Measurements from ENCODE around the gene GPHN.

Gene GPHN

GRCh38 chr14:66603945-66604344, 96.0 kb downstream of the GPHN start:
- DNase-seq = no peak

- DNase-seq = no peak
These were observed 98.9 kb downstream of the GPHN start for GRCh38 chr14:66606826-66607225.

DNA sequence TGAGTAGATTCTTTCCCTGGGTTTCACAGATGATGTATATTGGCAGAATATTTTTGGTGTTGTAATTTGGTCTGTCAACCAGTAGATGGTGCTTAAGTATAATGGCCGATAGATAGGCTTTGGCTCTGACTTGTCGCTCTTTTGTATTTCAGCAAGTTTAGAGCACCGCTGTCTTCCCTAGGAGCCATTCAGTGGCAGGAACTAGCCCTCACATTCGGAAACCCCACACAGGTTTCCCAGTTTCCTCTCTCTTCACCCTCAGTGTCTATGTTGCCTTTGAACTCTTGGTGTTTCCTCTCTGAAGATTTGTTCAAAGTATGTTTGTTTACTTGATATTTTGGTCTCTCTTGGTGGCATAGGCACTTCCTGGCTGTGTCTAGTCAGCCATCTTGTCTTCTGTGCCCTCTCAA, 102.2 kb downstream of the GPHN start:
- no peak for DNase-seq

DNA sequence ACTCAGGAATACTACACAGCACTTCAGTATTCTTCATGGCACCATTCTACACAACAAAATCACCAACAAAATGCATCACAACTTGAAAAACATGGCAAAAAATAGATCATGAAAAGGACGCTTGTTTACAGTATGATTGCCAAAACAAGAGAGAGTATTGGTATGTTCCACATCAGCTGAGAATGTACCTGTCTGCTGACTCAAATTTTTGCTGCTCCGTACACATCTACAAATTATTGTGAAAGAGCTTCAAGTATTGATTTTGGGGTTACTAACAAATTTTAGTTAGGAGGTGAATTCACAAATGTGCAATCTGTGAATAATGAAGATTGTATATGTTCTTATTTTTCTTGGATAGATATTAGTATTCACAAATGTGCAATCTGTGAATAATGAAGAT, 105.4 kb downstream of the GPHN start:
- no peak for DNase-seq

DNA sequence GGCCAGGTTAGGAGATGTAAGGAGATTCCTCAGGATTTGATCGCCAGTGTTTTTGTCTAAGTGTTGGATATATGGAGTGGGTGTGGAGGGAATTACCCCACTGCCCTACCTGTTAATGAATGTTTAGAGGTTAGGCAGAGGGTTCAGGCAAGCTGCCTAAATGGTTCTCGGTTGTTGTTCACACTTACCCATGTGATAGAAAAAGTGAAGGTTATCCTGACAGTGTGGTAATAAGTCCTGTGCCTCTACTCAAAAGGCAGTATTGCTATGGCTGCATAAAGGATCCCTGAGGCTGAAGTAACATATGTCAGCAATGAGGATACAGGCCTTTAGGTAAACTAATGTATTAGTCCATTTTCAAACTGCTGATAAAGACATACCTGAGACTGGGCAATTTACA, 112.0 kb downstream of the GPHN start:
- DNase-seq = no peak

DNA sequence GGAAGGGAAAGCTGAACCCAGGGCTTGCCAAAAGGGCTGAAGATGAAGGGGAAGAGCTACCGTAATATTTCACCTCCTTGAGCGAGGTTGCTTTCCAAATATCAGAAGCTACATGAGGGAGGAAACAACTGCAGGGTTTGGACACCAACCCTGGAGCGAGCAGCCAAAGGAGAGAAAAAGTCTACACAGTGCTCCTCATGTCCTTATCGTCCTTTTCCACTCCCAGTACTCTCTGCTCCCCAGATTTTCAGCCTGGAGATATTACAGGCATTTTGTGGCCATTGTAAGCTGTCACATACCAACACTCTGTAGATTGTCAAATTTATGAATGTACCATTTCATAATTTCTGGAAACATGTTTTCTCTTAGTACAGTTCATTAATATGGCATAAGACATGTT, 115.9 kb downstream of the GPHN start:
- no peak for DNase-seq

GRCh38 chr14:66624336-66624937, 116.5 kb downstream of the GPHN start:
- DNase-seq = no peak

DNA sequence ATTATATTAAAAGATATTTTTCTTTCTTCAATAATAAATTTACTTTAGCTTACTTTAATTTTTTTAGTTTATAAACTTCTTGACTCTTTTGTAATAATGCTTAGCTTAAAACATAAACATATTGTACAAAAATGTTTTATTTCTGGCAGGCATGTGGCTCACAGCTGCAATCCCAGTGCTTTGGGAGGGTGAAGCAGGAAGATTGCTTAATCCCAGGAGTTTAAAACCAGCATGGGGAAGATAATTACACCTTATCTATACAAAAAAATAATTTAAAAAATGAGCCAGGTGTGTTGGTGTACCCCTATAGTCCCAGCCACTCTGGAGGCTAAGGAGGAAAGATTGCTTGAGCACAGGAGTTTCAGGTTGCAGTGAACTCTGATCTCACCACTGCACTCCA, 120.7 kb downstream of the GPHN start:
- no peak for DNase-seq

- DNase-seq = no peak
These were observed 121.6 kb downstream of the GPHN start for GRCh38 chr14:66629499-66629898.

DNA sequence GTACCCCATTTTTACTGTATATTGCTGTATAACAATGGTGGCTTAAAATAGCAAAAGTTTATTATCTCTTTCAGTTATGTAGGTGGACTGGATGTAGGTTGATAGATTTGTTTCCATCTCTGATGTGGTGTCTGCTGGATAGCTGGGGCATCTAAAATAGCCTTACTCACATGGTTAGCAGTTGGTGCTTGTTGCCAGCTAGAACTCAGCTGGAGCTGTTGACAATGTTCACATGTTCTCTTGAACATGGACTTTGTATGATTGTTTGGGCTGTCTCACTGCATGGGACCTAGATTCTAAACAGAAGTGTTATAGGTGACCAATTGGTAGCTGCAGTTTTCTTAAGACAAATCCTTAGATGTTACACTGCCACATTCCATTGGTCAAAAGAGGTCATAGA, 126.9 kb downstream of the GPHN start:
- no peak for DNase-seq

DNA sequence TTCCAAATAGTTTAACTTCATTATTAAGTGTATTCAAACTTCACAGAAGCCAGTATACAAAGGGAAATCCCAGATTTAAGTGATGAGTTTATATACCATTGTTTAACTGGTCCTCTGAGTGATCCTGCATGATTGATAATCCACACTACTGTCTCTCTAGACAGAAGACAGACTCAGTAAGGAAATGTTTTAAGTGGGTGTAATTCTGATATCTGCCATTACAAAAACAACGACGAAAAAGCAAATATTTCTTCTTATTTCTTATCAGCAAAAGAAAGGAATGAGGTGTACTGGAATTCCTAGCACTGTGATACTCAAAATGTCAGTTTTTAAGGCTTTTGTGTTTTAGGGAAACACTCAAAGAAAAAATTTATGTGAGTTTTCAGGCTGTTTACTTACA, 127.5 kb downstream of the GPHN start:
- DNase-seq = no peak

DNA sequence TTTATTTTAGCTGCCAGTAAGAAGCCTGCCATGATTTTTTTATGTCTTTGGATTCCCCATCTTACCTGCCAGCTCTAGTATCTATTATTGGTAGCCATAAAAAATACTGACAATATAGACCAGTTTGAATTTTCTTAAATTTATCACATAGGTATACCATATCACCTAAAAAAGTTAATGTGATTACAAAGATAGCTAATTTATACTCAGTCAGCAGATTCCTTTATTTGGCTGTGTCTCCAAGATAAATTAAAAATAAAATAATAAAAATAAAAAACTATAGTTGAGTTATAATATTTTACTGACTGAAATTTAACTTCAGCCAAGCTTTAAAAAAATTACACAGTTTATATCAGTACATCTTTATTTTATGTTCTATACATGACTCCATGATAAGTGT, 128.3 kb downstream of the GPHN start:
- no peak for DNase-seq

GRCh38 chr14:66638689-66639088, 130.7 kb downstream of the GPHN start:
- no peak for DNase-seq

DNA sequence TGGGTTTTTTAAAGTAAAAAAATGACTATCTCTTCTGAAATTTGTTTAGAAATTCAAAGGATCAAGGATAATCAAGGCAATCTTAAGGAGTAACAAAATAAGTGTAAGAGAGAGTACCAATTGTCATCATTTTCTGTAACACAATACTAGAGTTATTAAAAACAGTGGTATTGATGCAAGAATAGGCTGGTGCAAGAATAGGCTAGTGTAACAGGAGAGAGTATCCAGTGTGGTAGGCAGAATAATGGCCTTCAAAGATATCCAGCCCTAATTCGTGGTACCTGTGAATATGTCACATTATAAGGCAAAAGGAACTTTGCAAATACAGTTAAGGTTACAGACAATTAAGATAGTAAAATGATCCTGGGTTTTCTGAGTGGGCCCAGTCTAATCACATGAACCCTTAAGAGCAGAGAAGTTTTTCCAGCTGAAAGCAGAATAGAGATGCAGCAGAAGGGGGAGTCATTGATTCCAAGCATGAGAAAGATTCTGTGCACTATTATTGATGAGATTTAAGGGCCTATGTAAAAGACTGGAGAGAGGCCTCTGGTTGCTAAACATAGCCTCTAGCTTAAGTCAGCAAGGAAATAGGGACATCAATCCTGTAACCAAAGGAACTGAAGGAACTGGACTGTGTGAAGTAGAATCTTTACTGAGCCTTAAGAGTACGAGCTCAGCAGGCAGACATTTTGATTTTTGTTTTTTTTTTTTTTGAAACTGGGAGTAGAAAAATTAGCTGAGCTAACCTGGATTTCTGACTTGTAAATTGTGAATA, 134.1 kb downstream of the GPHN start:
- no peak for DNase-seq

GRCh38 chr14:66643344-66643743, 135.4 kb downstream of the GPHN start:
- DNase-seq = no peak

- DNase-seq = no peak
These were observed 137.8 kb downstream of the GPHN start for GRCh38 chr14:66645716-66646115.

GRCh38 chr14:66649498-66649897, 141.6 kb downstream of the GPHN start:
- DNase-seq = no peak

DNA sequence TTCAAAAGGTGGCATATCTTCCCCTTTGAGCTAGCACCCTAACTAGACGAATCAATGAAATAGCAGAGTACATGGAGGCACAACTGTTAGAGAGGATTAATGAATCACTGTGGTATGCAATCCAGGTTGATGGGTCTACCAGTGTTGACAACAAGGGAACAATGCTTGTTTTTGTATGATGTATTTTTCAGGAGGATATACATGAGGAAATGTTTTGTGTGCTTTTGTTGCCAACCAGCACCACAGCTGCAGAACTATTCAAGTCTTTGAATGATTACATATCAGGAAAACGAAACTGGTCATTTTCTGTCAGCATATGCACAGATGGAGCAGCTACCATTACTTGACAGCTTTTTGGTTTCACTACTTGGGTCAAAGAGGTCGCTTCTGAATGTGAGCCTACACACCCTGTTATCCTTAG, 142.6 kb downstream of the GPHN start:
- DNase-seq = no peak

- no peak for DNase-seq
These were observed 143.7 kb downstream of the GPHN start for GRCh38 chr14:66651536-66652220.

GRCh38 chr14:66652525-66653106, 144.7 kb downstream of the GPHN start:
- DNase-seq = no peak

GRCh38 chr14:66657780-66658179, 149.8 kb downstream of the GPHN start:
- DNase-seq = no peak

DNA sequence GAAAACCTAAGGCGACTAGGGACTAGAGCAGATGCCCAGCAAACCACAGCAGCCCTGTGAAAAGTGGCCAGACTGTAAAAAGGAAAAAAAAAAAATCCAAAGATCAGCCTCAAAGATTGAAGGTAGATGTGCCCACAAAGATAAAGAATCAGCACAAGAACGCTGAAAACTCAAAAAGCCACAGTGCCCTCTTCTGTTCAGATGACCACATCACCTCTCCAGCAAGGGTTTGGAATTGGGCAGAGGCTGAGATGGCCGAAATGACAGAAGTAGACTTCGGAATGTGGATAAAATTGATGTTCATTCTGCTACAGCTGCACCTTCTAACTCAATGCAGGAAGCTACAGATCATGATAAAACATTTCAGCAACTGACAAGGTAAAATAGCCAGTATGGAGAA, 154.4 kb downstream of the GPHN start:
- no peak for DNase-seq

DNA sequence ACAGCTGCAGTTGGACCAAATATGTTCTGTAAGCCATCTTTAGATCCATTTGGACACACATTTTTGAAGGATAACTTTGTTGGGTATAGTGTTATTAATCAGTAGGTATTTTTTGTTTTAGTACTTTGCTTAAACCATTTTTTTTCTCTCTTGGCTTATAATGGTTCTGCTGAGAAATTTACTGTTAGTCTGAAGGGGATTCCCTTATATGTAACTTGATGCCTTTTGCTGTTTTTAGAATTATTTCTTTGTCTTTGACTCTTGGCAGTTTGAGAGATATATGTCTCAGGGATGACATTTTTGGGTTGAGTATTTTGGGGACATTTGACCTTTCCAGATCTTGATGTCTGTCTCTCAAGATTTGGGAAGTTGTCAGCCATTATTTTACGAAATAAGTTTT, 169.8 kb downstream of the GPHN start:
- no peak for DNase-seq

GRCh38 chr14:66680216-66680615, 172.3 kb downstream of the GPHN start:
- no peak for DNase-seq

Data from NCI-H748 treated with DMSO at 0.1 percent for 48 hours (cell line).